NCI-H460 (cell line): ENCODE measurements around the gene C13orf46. TPM values are rescaled to one million over a fixed set of nuclear protein-coding genes. Genes with fewer than 3 reads are reported as not detected.
"Not testable (repeated sequence)": the region's sequence is repeated elsewhere in the genome, so short reads cannot be mapped to it uniquely, and the experiment has no call there.

Experiments used
- DNase-seq: peaks from one replicate; pipeline ENCODE4 v3.0.0-alpha.2; 2016; ENCODE audit warnings: low read depth; ENCODE audit errors: extremely low read depth
- total RNA-seq: library from RNA; depleted of rRNA; stranded (reverse); fragments of >200 nt; shearing (Covaris generic); gene quantifications from 2 replicates; pipeline ENCODE4 v1.2.3, GENCODE V29; 2014

Gene C13orf46
- total RNA-seq, 1 experiment from 2014 or later = not detected

GRCh38 chr13:113995051-113995601 lies 21.2 kb upstream of the C13orf46 start:
- no peak for DNase-seq

- DNase-seq = no peak
Measured at GRCh38 chr13:113992276-113993005, 18.6 kb upstream of the C13orf46 start.

DNA sequence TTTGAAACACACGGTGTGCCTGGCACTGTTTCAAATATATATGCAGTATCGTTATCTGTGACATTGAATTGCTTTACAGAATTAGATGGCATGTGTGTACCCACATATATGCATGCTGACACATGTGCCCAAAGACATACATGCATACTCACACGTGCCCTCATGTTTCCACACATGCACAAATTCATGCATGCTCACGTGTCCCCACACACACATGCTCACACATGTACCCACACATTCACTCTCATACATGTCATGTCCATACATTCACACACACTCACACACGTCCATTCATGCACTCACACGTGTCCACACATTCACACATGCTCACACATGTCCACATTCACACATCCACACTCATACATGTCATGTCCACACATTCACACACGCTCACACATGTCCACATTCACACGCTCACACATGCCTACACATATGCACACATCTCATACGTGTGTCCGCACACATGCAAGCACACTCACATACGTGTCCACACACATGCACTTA lies 17.9 kb upstream of the C13orf46 start:
- DNase-seq = no peak

DNA sequence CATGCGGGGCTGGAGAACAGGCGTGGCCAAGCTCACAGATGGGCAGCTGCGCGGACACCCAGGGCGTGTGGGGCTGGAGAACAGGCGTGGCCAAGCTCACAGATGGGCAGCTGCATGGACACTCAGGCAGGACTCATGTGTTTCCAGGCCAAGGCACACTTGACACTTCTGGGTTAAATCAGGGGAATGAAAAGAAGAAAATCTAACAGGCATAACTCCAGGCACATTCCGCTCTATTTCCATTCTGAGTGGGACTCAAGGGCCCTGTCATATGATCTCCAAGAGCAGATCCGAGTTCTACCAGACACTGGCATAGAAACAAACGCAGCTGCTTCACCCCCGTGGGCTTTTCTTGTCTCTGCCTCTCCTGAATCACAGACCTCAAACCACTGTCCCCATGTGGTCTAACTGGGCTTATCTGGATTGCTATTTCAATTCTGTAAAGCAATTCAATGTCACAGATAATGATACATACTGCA lies 17.4 kb upstream of the C13orf46 start:
- DNase-seq = no peak

DNA sequence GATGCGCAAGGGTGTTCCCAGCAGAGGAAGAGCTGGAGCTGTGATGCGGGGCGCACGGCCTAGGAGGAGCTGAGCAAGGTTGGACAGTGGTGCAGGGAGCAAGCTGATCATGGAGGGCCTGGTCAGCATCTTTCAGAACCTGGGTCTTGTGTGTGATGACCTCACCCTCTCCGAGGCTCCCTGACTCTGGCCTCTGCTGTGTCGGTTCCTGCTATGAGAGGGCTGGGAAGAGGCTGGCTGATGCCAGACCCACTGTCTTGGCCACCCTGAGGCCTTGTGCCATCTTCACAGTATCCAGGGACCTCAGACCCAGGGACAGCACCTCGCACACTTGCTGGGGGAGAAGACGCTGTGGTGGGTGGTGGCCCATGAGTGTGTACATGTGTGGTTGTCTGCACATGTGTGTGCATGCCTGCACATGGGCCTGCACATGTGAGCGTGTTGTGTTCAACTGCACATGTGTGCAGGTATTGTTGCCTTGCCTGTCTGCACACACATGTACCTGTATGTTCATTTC lies 16.5 kb upstream of the C13orf46 start:
- no peak for DNase-seq

GRCh38 chr13:113989585-113990300 lies 15.9 kb upstream of the C13orf46 start:
- DNase-seq = no peak

DNA sequence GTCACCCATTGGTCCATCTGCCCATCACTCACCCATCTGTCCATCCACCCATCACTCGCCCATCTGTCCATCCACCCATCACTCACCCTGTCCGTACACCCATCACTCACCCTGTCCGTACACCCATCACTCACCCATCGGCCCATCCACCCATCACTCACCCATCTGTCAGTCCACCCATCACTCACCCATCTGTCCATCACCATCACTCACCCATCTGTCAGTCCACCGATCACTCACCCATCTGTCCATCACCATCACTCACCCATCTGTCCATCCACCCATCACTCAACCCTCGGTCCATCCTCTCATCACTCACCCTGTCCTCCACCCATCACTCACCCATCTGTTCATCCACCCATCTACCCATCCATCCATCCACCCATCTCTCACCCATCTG lies 15.0 kb upstream of the C13orf46 start:
- DNase-seq = not testable (repeated sequence)

DNA sequence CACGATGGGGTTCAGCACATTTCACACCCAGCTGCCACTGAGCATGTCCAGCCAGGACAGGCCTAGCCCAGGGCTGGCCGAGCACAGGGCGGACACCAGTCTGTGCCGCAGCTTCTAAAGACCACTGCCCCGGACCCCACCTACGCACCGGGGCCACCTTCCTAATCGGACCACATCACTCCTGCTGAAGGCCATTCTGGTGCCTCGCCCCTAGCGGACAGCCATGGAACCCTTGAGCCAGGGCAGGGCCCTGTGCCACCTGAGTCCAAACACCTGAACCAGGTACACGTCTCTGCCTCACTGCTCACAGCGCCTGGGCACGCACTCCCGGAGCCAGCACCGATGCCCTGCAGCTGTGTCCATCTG lies 8.4 kb upstream of the C13orf46 start:
- DNase-seq = no peak

- DNase-seq = no peak
Measured at GRCh38 chr13:113981611-113982295, 7.9 kb upstream of the C13orf46 start.

DNA sequence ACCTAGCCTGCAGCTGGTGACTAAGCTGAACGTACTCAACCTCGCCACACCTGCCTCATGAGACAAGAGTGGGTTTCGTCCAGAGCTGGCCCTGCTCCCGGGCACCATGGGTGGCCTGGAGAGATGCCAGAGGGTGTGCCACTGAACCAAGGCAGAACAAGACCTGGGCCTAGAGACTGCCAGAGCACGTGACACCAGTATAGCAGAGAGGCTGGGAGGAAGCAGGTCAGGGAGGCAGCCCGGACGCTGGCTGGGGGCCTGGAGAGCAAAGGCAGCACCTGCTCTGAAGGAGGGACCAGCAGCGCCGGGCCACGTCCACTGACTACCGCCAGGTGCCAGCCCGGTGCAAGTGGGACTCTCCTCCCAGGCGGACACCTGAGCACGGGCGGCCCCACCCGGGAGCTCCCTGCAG lies 7.3 kb upstream of the C13orf46 start:
- DNase-seq = no peak

- DNase-seq = no peak
Measured at GRCh38 chr13:113980489-113981064, 6.7 kb upstream of the C13orf46 start.

- DNase-seq = no peak
Measured at GRCh38 chr13:113979791-113980471, 6.1 kb upstream of the C13orf46 start.

DNA sequence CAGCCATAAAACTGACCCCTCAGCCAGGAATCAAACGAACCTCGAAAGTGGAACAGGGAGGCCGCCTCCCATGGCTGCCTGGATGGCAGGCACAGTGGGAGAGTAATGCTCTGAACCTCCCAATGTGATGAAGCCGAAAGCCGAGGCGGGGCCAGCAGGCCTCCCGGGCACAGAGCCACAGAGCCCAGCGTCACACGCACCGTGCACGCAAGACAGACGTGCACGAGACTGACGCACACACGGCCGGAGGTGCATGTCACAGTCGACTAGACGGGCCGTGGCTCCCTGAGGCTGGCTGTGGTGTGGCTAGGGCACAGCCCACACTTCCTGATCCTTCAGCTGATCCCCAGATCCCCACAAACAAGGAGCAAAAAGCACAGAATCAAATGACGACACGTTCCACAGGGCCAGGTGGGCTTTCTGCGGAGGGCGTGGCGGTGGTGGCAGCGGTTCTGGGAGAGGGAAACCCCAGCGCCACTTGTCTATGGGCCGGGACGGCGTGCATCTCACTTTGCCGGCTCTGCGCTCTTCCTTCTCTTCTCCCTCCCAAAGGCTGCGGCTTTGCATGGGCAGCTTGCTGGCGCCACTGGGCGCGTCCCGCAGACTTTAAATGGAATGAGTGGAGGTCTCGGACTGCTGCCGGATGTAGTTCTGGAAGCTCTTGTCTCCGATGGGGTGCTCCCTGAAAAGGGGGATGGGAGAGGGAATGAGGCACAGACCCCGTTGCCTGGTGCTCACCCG lies 5.0 kb upstream of the C13orf46 start:
- no peak for DNase-seq

DNA sequence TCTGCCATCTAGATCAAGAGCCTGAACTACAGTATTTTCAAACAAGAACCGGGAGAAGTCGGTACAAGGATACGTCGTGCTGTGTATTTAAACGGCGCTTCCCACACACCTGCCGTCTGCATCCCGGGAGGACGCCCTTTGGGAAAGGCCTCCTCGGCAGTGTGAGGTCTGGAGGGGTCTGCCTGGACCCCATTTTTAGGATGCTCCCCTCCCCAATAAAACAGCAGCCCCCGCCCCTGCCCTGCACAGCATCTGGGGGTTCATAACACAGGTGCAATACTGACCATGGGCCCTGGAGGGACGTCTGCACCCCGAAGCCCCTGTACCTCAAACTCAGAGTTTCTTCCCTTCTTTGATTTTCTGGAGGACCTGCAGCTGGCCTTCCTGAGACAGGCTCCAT lies 4.1 kb upstream of the C13orf46 start:
- DNase-seq = no peak

- DNase-seq = no peak
Measured at GRCh38 chr13:113976711-113977684, 3.1 kb upstream of the C13orf46 start.

- no peak for DNase-seq
Measured at GRCh38 chr13:113975416-113975815, 1.5 kb upstream of the C13orf46 start.

DNA sequence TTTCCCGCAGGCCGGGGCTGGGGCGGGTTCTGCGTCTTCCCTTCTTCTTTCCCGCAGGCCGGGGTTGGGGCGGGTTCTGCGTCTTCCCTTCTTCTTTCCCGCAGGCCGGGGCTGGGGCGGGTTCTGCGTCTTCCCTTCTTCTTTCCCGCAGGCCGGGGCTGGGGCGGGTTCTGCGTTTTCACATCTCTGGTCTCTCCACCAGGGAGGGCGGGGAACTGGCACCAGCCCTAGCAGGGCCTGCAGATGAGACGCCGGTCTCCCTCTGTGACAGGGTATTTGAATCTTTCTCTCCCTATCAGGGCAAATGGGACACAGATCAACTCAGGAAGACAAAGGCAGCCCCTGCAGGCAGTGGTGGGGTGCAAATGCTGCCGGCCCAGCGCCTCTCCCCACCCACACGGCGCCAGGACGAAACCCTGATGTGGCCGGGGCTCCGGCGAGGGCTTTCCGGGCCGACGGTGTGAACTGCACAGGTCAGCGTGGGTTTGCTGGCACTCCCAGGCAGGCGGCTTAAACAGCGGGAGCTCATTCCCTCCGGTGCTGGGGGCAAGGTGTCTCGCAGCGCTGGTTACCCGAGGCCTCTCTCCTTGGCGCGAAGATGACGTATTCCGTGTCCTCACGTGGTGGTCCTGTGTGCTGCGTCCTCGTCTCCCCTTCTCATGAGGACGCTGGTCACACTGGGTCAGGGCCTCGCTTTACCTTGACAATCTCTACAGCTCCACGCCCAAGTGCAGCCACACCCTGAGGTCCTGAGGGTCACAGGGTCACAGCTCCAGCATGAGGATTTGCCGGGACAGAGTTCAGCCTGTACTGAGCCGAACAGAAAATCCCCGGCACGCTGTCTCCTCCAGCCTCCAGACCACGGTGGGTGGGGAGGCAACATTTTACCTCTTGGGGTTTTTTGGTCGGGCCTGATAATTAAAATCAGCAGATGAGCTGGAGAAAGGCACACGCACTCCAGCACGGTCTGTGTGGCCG lies 717 bp upstream of the C13orf46 start:
- no peak for DNase-seq
